Left lung (tissue), 10 donors: ENCODE data around the gene PHACTR1. TPM values are rescaled to one million over a fixed set of nuclear protein-coding genes. Genes with fewer than 3 reads are reported as not detected.

ENCODE experiments used
- ATAC-seq: fragments of 200-7000 bp; cut with Tn5 transposase; one replicate; pipeline ENCODE4 v1.9.1; 2020; ENCODE audit warnings: moderate library complexity
- DNase-seq, 4 donors: peaks; one replicate each; pipeline ENCODE4 v3.0.0-alpha.2; 2013 to 2020
- H3K27ac ChIP-seq, 2 donors: fragments of 200-600 bp; sonication (generic) in 1 of 2; one replicate each; pipeline versions ENCODE4 v1.5.0 to v1.8.0; 2020 to 2021
- H3K27me3 ChIP-seq, 2 donors: fragments of 200-600 bp; sonication (generic) in 1 of 2; one replicate each; pipeline versions ENCODE4 v1.5.0 to v1.8.0; 2020 to 2021
- H3K36me3 ChIP-seq, 2 donors: fragments of 200-600 bp; sonication (generic) in 1 of 2; one replicate each; pipeline versions ENCODE4 v1.5.0 to v1.8.0; 2020 to 2021
- H3K4me1 ChIP-seq, 2 donors: fragments of 200-600 bp; one replicate each; pipeline ENCODE4 v1.8.0; 2021
- H3K4me3 ChIP-seq, 2 donors: fragments of 200-600 bp; sonication (generic) in 1 of 2; one replicate each; pipeline versions ENCODE4 v1.5.0 to v1.8.0; 2020 to 2021; ENCODE audit warnings: mild to moderate bottlenecking in 1 of 2
- H3K9me3 ChIP-seq, 2 donors: fragments of 200-600 bp; sonication (generic) in 1 of 2; one replicate each; pipeline versions ENCODE4 v1.5.0 to v1.8.0; 2020 to 2021
- CTCF ChIP-seq, 2 donors: fragments of 200-600 bp; sonication (generic) in 1 of 2; IDR thresholded peaks; one replicate each; pipeline versions ENCODE4 v1.5.0 to v1.8.0; 2021; ENCODE audit warnings: antibody characterized with exemption in 2 of 2
- intact Hi-C, 2 donors: fragments of 100-400 bp; cut with DNase I; formaldehyde crosslinking; loops; one replicate each; pipeline versions ENCODE4 v1.11.2 to v1.14.2; 2022
- polyA plus RNA-seq, 6 donors: library from polyadenylated mRNA; unstranded; fragments of 120-200 nt; gene quantifications; one replicate each; pipeline ENCODE4 v1.2.1, GENCODE V29; 2013; ENCODE audit not compliant: insufficient read length in 6 of 6
- total RNA-seq, 2 donors: library from RNA; stranded (reverse); fragmentation: NEBNext Ultra II Directional; extraction: Animal tissue kit (Norgen Biotek cat#: 25700); gene quantifications; one replicate each; pipeline ENCODE4 v1.2.1, GENCODE V29; 2021
- donor health status: DM: no; HTN: yes; CAD: no.
- donor health status: DM: no; HTN: no; CAD: no.

PHACTR1 gene
- total and polyA plus RNA-seq, 8 donors: 12.1 to 53.3 (median 15.8) TPM

GRCh38 chr6:13098006-13098405 lies 381.4 kb downstream of the PHACTR1 start:
- ATAC-seq (peak; percentile 83), DNase-seq (no peak)
- Histone ChIP-seq H3K36me3 (no peaks in the 10 kb centered on the region), H3K4me3 (no peak overlapping the region), H3K27me3 (no peaks in the 10 kb centered on the region), H3K4me1 (peaks cover 0 to 4% of the 10 kb centered on the region in 2 donors), H3K9me3 (no peaks in the 10 kb centered on the region), H3K27ac (peak overlapping the region in 1 of 2 donors; percentile 10)
- no peak for TF ChIP-seq CTCF (IDR thresholded peaks at IDR 0.05)
- intact Hi-C loops: no loop called here

- intact Hi-C loops: no loop called here
- H3K4me3 ChIP-seq: no peak overlapping the region
- ATAC-seq (peak; percentile 50), DNase-seq (no peak)
- TF ChIP-seq CTCF (IDR thresholded peaks at IDR 0.05): no peak
- H3K27ac ChIP-seq: no peak overlapping the region
- H3K27me3 ChIP-seq: no peaks in the 10 kb centered on the region
- H3K36me3 ChIP-seq: no peaks in the 10 kb centered on the region
- peaks cover 0 to 4% of the 10 kb centered on the region in 2 donors for H3K4me1 ChIP-seq
- H3K9me3 ChIP-seq: no peaks in the 10 kb centered on the region
These were observed 382.4 kb downstream of the PHACTR1 start for GRCh38 chr6:13098793-13099570.

- no peak for TF ChIP-seq CTCF (IDR thresholded peaks at IDR 0.05)
- no peaks in the 10 kb centered on the region for H3K9me3 ChIP-seq
- no peaks in the 10 kb centered on the region for H3K36me3 ChIP-seq
- no peak overlapping the region for H3K27ac ChIP-seq
- intact Hi-C loops: no loop called here
- no peak overlapping the region for H3K4me3 ChIP-seq
- H3K27me3 ChIP-seq: no peaks in the 10 kb centered on the region
- DNase-seq (no peak), ATAC-seq (no peak)
- peaks cover 0 to 4% of the 10 kb centered on the region in 2 donors for H3K4me1 ChIP-seq
These were observed 383.2 kb downstream of the PHACTR1 start for GRCh38 chr6:13099771-13100170.

GRCh38 chr6:13101409-13101808 lies 384.8 kb downstream of the PHACTR1 start:
- DNase-seq: no peak

More at GRCh38 chr6:13101409-13101808, 384.8 kb downstream of the PHACTR1 start:
- no peak for TF ChIP-seq CTCF (IDR thresholded peaks at IDR 0.05)
- Histone ChIP-seq H3K27me3 (no peaks in the 10 kb centered on the region), H3K4me3 (no peak overlapping the region), H3K9me3 (no peaks in the 10 kb centered on the region), H3K4me1 (peaks cover 0 to 4% of the 10 kb centered on the region in 2 donors), H3K36me3 (no peaks in the 10 kb centered on the region), H3K27ac (no peak overlapping the region)
- intact Hi-C loops: no loop called here
- ATAC-seq: no peak
